Endothelial cell of umbilical vein (primary cell): ENCODE data around the gene TBC1D7. TPM values are rescaled to one million over a fixed set of nuclear protein-coding genes. Genes with fewer than 3 reads are reported as not detected.

Source experiments
- BruUV-seq: library from RNA; stranded (reverse); fragments of 400-500 nt; replicated peaks from 2 replicates; lab custom pipeline; 2021; lab: Mats Ljungman, UMichigan
- CTCF ChIA-PET: fragments of 300-600, 350-600 bp; sonication (Branson Sonifier 250); formaldehyde crosslinking; loops from one replicate; lab custom pipeline; 2021; ENCODE audit warnings: antibody characterized with exemption, inconsistent platforms; lab: Charles Lee
- POLR2A ChIA-PET: fragments of 300-600, 350-600 bp; sonication (Branson Sonifier 250); formaldehyde crosslinking; loops from one replicate; lab custom pipeline; 2021; ENCODE audit warnings: antibody characterized with exemption, inconsistent platforms; lab: Charles Lee
- DNase-seq: peaks from one replicate; pipeline ENCODE4 v3.0.0-alpha.2; 2011; ENCODE audit warnings: low read depth, low spot score
- FAIRE-seq: peaks from 2 replicates; lab custom pipeline; 2011; peaks lifted over from hg19 to GRCh38; lab: Jason Lieb, UNC
- H2AFZ ChIP-seq: 2 replicates; pipeline ENCODE4 v1.6.0; 2012; ENCODE audit warnings: low read depth, low read length, control low read depth, inconsistent platforms
- H3K27ac ChIP-seq: 2 replicates; pipeline ENCODE4 v1.5.1; 2011; ENCODE audit warnings: low read depth, mild to moderate bottlenecking, control low read depth, low read length, moderate library complexity; ENCODE audit not compliant: insufficient read depth
- H3K27me3 ChIP-seq, 2 experiments: 2 replicates each; pipeline versions ENCODE4 v1.6.0 to v1.6.1; 2011; ENCODE audit warnings: low read length in 2 of 2, mixed read lengths in 1 of 2; ENCODE audit not compliant: control insufficient read depth in 2 of 2, insufficient read depth in 2 of 2
- H3K36me3 ChIP-seq, 2 experiments: 2 replicates in 1 of 2; 3 replicates in 1 of 2; pipeline ENCODE4 v1.5.1; 2011; ENCODE audit warnings: low read length in 2 of 2, mild to moderate bottlenecking in 1 of 2, moderate library complexity in 1 of 2; ENCODE audit not compliant: control insufficient read depth in 2 of 2, insufficient read depth in 2 of 2; ENCODE audit errors: extremely low read depth in 1 of 2
- H3K4me1 ChIP-seq: 3 replicates; pipeline ENCODE4 v1.5.1; 2011; ENCODE audit warnings: mild to moderate bottlenecking, low read length; ENCODE audit not compliant: control insufficient read depth, insufficient read depth; ENCODE audit errors: extremely low read depth
- H3K4me2 ChIP-seq: 2 replicates; pipeline ENCODE4 v1.6.1; 2011; ENCODE audit warnings: low read length, control low read depth, mixed read lengths; ENCODE audit not compliant: insufficient read depth
- H3K4me3 ChIP-seq, 3 experiments: fragments of 200-600 bp in 1 of 3; sonication (generic), shearing (Covaris generic) in 1 of 3; replicated peaks in 1 of 3; 2 replicates each; pipeline ENCODE4 v1.5.1; 2011 to 2016; ENCODE audit warnings: control low read depth in 3 of 3, low read length in 3 of 3, mild to moderate bottlenecking in 2 of 3, inconsistent platforms in 1 of 3, low read depth in 1 of 3, moderate library complexity in 1 of 3; ENCODE audit not compliant: insufficient read depth in 1 of 3
- H3K79me2 ChIP-seq: 2 replicates; pipeline ENCODE4 v1.6.0; 2012; ENCODE audit warnings: low read length, inconsistent platforms; ENCODE audit not compliant: control insufficient read depth, insufficient read depth
- H3K9ac ChIP-seq: replicated peaks from 2 replicates; pipeline ENCODE3; 2011; ENCODE audit warnings: low read length, control low read depth; ENCODE audit not compliant: insufficient read depth; ENCODE audit errors: extremely low read depth
- H3K9me1 ChIP-seq: replicated peaks from 3 replicates; pipeline ENCODE4 v1.6.0; 2011; ENCODE audit warnings: mild to moderate bottlenecking, low read length; ENCODE audit not compliant: control insufficient read depth, insufficient read depth; ENCODE audit errors: extremely low read depth
- H3K9me3 ChIP-seq: replicated peaks from 2 replicates; pipeline ENCODE4 v1.5.1; 2012; ENCODE audit warnings: low read length, inconsistent platforms; ENCODE audit not compliant: control insufficient read depth, insufficient read depth
- H4K20me1 ChIP-seq: replicated peaks from 2 replicates; pipeline ENCODE3; 2011; ENCODE audit warnings: mild to moderate bottlenecking, low read length; ENCODE audit not compliant: control insufficient read depth, insufficient read depth; ENCODE audit errors: extremely low read depth
- CTCF ChIP-seq, 2 donors: IDR thresholded peaks; 1 replicate in 1 of 2; 2 replicates in 1 of 2; pipeline ENCODE4 v1.5.1; 2011; ENCODE audit warnings: low read length in 2 of 2, mild to moderate bottlenecking in 2 of 2, moderate library complexity in 2 of 2, control low read depth in 1 of 2, inconsistent platforms in 1 of 2, low read depth in 1 of 2; ENCODE audit not compliant: insufficient read depth in 1 of 2; ENCODE audit errors: extremely low read depth in 1 of 2
- EZH2 ChIP-seq: IDR thresholded peaks from 2 replicates; pipeline ENCODE4 v1.6.1; 2012; ENCODE audit warnings: borderline replicate concordance, low read depth, mild to moderate bottlenecking, moderate library complexity, low read length, inconsistent platforms; ENCODE audit not compliant: severe bottlenecking
- FOS ChIP-seq: IDR thresholded peaks from 2 replicates; pipeline ENCODE4 v1.6.1; 2011; ENCODE audit warnings: mild to moderate bottlenecking, low read length, moderate library complexity, borderline replicate concordance; ENCODE audit not compliant: insufficient read depth
- GATA2 ChIP-seq: IDR thresholded peaks from 2 replicates; pipeline ENCODE4 v1.7.0; 2011; ENCODE audit warnings: low read depth, mild to moderate bottlenecking, moderate library complexity, mixed read lengths, low read length; ENCODE audit not compliant: insufficient read length, insufficient read depth
- JUN ChIP-seq: IDR thresholded peaks from 2 replicates; pipeline ENCODE4 v1.6.1; 2011; ENCODE audit warnings: borderline replicate concordance, low read depth; ENCODE audit not compliant: insufficient read length, insufficient read depth
- MAX ChIP-seq: IDR thresholded peaks from 2 replicates; pipeline ENCODE4 v1.6.1; 2011; ENCODE audit not compliant: insufficient read depth, insufficient read length
- MYC ChIP-seq: IDR thresholded peaks from one replicate; pipeline ENCODE4 v1.6.1; 2011; ENCODE audit warnings: mild to moderate bottlenecking, low read depth, low read length
- POLR2A ChIP-seq: IDR thresholded peaks from 2 replicates; pipeline ENCODE4 v1.6.1; 2012; ENCODE audit warnings: low read depth, mild to moderate bottlenecking, control low read depth, low read length
- POLR2AphosphoS5 ChIP-seq: IDR thresholded peaks from 2 replicates; pipeline ENCODE4 v1.6.1; 2012; ENCODE audit warnings: low read depth, mild to moderate bottlenecking, control low read depth, low read length, moderate library complexity; ENCODE audit not compliant: insufficient read depth
- dilution Hi-C: fragments of 300-500 bp; cut with MboI; formaldehyde crosslinking; loops from one replicate; pipeline ENCODE4 v1.15.0; 2019; ENCODE audit warnings: low sequenced_read_pairs; ENCODE audit not compliant: extremely low pct_ligation_motif_present
- intact Hi-C: fragments of 100-400 bp; cut with micrococcal nuclease; formaldehyde crosslinking; loops from one replicate; pipeline ENCODE4 v1.10.0; 2022
- polyA plus RNA-seq, 4 experiments: library from polyadenylated mRNA; depleted of rRNA in 3 of 4; stranded (reverse) in 3 of 4; unstranded in 1 of 4; fragments of >200 nt; gene quantifications; 2 replicates each; pipeline versions ENCODE4 v1.2.1 to v1.2.3, GENCODE V29; 2011 to 2012; ENCODE audit warnings: missing spikeins in 1 of 4
- total RNA-seq: library from RNA; stranded (reverse); gene quantifications from 2 replicates; pipeline ENCODE4 v1.2.3, GENCODE V29; 2021

The TBC1D7 gene
- total and polyA plus RNA-seq, 2 donors (not counting 3 experiments of a cell fraction or from before 2014, with no cell fraction given) = 26.6 to 28.1 TPM

GRCh38 chr6:13339863-13340630 lies 11.7 kb upstream of the TBC1D7 start:
- Histone ChIP-seq H3K9me3 (no peaks in the 10 kb centered on the region), H3K27me3 (no peaks in the 10 kb centered on the region), H3K9me1 (no peaks in the 10 kb centered on the region), H3K9ac (no peak overlapping the region), H3K27ac (no peak overlapping the region), H3K36me3 (no peaks in the 10 kb centered on the region), H3K79me2 (no peaks in the 10 kb centered on the region), H3K4me1 (peaks cover 5% of the 10 kb centered on the region), H4K20me1 (no peaks in the 10 kb centered on the region), H3K4me3 (no peak overlapping the region), H3K4me2 (no peak overlapping the region), H2AFZ (no peak overlapping the region)
- POLR2A ChIA-PET = interaction anchor here (0.6 kb wide), 1 partner anchor 70 kb away, joined by 4 read pairs; no protein-coding TSS in a partner anchor
- CTCF ChIA-PET = interaction anchor here (3.3 to 3.4 kb wide), 2 partner anchors 197 to 235 kb away, joined by 28 to 30 read pairs; partner anchors contain the start of gene SIRT5
- TF ChIP-seq CTCF (IDR thresholded peaks at IDR 0.05; ENCODE audit: extremely low read depth in 1 of 2, insufficient read depth in 1 of 2, low read depth in 1 of 2, low read length in 2 of 2) (no peak), MAX (no peak), POLR2AphosphoS5 (no peak), JUN (no peak), GATA2 (no peak), POLR2A (no peak), EZH2 (no peak), FOS (no peak), MYC (no peak)
- no TSS peak for BruUV-seq
- dilution Hi-C loops = loop anchor here (25.0 kb wide), 1 partner anchor 222 kb away; the partner anchor contains the start of gene SIRT5
- intact Hi-C loops = loop anchor here (5.0 kb wide), 1 partner anchor 727 kb away; no protein-coding TSS in a partner anchor
- FAIRE-seq (no peak), DNase-seq (no peak)
